H1 (cell line): ENCODE results near the gene N4BP3. TPM values are rescaled to one million over a fixed set of nuclear protein-coding genes. Genes with fewer than 3 reads are reported as not detected.

Experiments used
- CTCF ChIA-PET: fragments of 300-600 bp; sonication (Branson Sonifier 250); formaldehyde crosslinking; loops from one replicate; lab custom pipeline; 2021; ENCODE audit not compliant: partially characterized antibody; lab: Charles Lee
- POLR2A ChIA-PET: fragments of 300-600 bp; sonication (Branson Sonifier 250); formaldehyde crosslinking; loops from one replicate; lab custom pipeline; 2021; ENCODE audit warnings: inconsistent platforms; ENCODE audit not compliant: partially characterized antibody; lab: Charles Lee
- DNase-seq, 2 experiments: peaks; one replicate each; pipeline versions ENCODE4 v3.0.0 to v3.0.0-alpha.2; 2010 to 2022; ENCODE audit warnings: low spot score in 2 of 2, low read depth in 1 of 2, mixed read lengths in 1 of 2
- FAIRE-seq: peaks from 2 replicates; lab custom pipeline; 2011; peaks lifted over from hg19 to GRCh38; lab: Jason Lieb, UNC
- H2AFZ ChIP-seq: 2 replicates; pipeline ENCODE4 v1.8.1; 2012; ENCODE audit warnings: low read length, inconsistent platforms
- H2AK5ac ChIP-seq: 2 replicates; pipeline ENCODE4 v1.6.1; 2013; ENCODE audit warnings: low read depth, low read length
- H2BK120ac ChIP-seq: replicated peaks from 2 replicates; pipeline ENCODE3; 2013; ENCODE audit warnings: low read depth, low read length, inconsistent platforms
- H2BK12ac ChIP-seq: 2 replicates; pipeline ENCODE4 v1.6.1; 2013; ENCODE audit warnings: low read depth, low read length
- H2BK15ac ChIP-seq: 2 replicates; pipeline ENCODE4 v1.6.1; 2013; ENCODE audit warnings: low read length
- H2BK20ac ChIP-seq: 2 replicates; pipeline ENCODE4 v1.6.1; 2013; ENCODE audit warnings: low read length
- H2BK5ac ChIP-seq: 2 replicates; pipeline ENCODE4 v1.6.1; 2013; ENCODE audit warnings: low read depth, low read length
- H3K14ac ChIP-seq: 2 replicates; pipeline ENCODE4 v1.6.1; 2013; ENCODE audit warnings: inconsistent platforms; ENCODE audit not compliant: insufficient read length
- H3K18ac ChIP-seq: 2 replicates; pipeline ENCODE4 v1.6.1; 2013; ENCODE audit warnings: low read length; ENCODE audit errors: extremely low read depth
- H3K23ac ChIP-seq: 2 replicates; pipeline ENCODE4 v1.6.1; 2013; ENCODE audit warnings: inconsistent platforms; ENCODE audit not compliant: insufficient read length
- H3K23me2 ChIP-seq: 2 replicates; pipeline ENCODE4 v1.6.1; 2013; ENCODE audit warnings: low read depth, low read length
- H3K27ac ChIP-seq: 2 replicates; pipeline ENCODE4 v1.6.1; 2011; ENCODE audit warnings: low read depth, low read length, inconsistent platforms
- H3K27me3 ChIP-seq, 4 experiments: replicated peaks in 1 of 4; 1 replicate in 1 of 4; 2 replicates in 3 of 4; pipeline versions ENCODE4 v1.6.1 to v1.8.1; 2011 to 2013; ENCODE audit warnings: low read length in 3 of 4, mild to moderate bottlenecking in 3 of 4, inconsistent platforms in 2 of 4, mixed read lengths in 2 of 4, moderate library complexity in 1 of 4; ENCODE audit not compliant: control insufficient read depth in 3 of 4, insufficient read depth in 3 of 4; ENCODE audit errors: extremely low read depth in 1 of 4
- H3K36me3 ChIP-seq, 4 experiments: 2 replicates each; pipeline versions ENCODE4 v1.6.1 to v1.8.1; 2011 to 2013; ENCODE audit warnings: mild to moderate bottlenecking in 4 of 4, low read length in 3 of 4, moderate library complexity in 2 of 4, control low read depth in 1 of 4, inconsistent platforms in 1 of 4; ENCODE audit not compliant: insufficient read depth in 4 of 4, control insufficient read depth in 2 of 4
- H3K4ac ChIP-seq: replicated peaks from 2 replicates; pipeline ENCODE3; 2013; ENCODE audit warnings: low read length, low read depth, mixed read lengths, inconsistent platforms; ENCODE audit not compliant: insufficient read length
- H3K4me1 ChIP-seq, 4 experiments: replicated peaks in 1 of 4; 1 replicate in 1 of 4; 2 replicates in 3 of 4; pipeline versions ENCODE4 v1.6.1 to v1.8.1; 2011 to 2013; ENCODE audit warnings: low read length in 3 of 4, inconsistent platforms in 2 of 4, mixed read lengths in 1 of 4; ENCODE audit not compliant: insufficient read depth in 4 of 4, control insufficient read depth in 3 of 4
- H3K4me2 ChIP-seq, 2 experiments: 2 replicates each; pipeline versions ENCODE4 v1.6.1 to v1.8.1; 2011 to 2013; ENCODE audit warnings: low read depth in 2 of 2, low read length in 2 of 2, control low read depth in 1 of 2, inconsistent platforms in 1 of 2, mild to moderate bottlenecking in 1 of 2; ENCODE audit not compliant: insufficient read depth in 1 of 2
- H3K4me3 ChIP-seq, 4 experiments: fragments of 200-600, 300-600 bp in 1 of 4; sonication (generic), shearing (Covaris generic), sonication (Bioruptor Twin) in 1 of 4; 2 replicates each; pipeline versions ENCODE4 v1.5.1 to v1.8.1; 2011 to 2016; ENCODE audit warnings: low read length in 4 of 4, low read depth in 3 of 4, control low read depth in 2 of 4, inconsistent platforms in 2 of 4, mild to moderate bottlenecking in 2 of 4, mixed read lengths in 1 of 4, moderate library complexity in 1 of 4; ENCODE audit not compliant: insufficient read depth in 2 of 4; ENCODE audit errors: extremely low read depth in 1 of 4
- H3K56ac ChIP-seq: replicated peaks from 2 replicates; pipeline ENCODE3; 2013; ENCODE audit warnings: low read depth, mild to moderate bottlenecking, mixed read lengths, low read length, inconsistent platforms; ENCODE audit not compliant: insufficient read length
- H3K79me1 ChIP-seq: 2 replicates; pipeline ENCODE4 v1.6.1; 2013; ENCODE audit warnings: low read depth, low read length, control low read depth
- H3K79me2 ChIP-seq, 2 experiments: 2 replicates each; pipeline versions ENCODE4 v1.6.1 to v1.8.1; 2012 to 2013; ENCODE audit warnings: low read length in 2 of 2, mild to moderate bottlenecking in 2 of 2, inconsistent platforms in 1 of 2; ENCODE audit not compliant: insufficient read depth in 2 of 2, control insufficient read depth in 1 of 2
- H3K9ac ChIP-seq, 4 experiments: replicated peaks in 1 of 4; 1 replicate in 1 of 4; 2 replicates in 3 of 4; pipeline versions ENCODE4 v1.6.1 to v1.8.1; 2011 to 2013; ENCODE audit warnings: low read depth in 3 of 4, low read length in 3 of 4, control low read depth in 2 of 4, mild to moderate bottlenecking in 2 of 4, moderate library complexity in 2 of 4, inconsistent platforms in 1 of 4; ENCODE audit errors: extremely low read depth in 1 of 4
- H3K9me3 ChIP-seq, 2 experiments: 2 replicates each; pipeline versions ENCODE4 v1.6.1 to v1.8.1; 2012 to 2013; ENCODE audit warnings: mild to moderate bottlenecking in 2 of 2, moderate library complexity in 2 of 2, control low read depth in 1 of 2, inconsistent platforms in 1 of 2, low read depth in 1 of 2, low read length in 1 of 2, mixed read lengths in 1 of 2; ENCODE audit not compliant: insufficient read depth in 2 of 2
- H4K20me1 ChIP-seq, 2 experiments: replicated peaks in 1 of 2; 2 replicates each; pipeline versions ENCODE3 to v1.8.1; 2011 to 2013; ENCODE audit warnings: inconsistent platforms in 2 of 2, low read length in 2 of 2, mild to moderate bottlenecking in 1 of 2; ENCODE audit not compliant: insufficient read depth in 2 of 2, control insufficient read depth in 1 of 2
- H4K5ac ChIP-seq: 2 replicates; pipeline ENCODE4 v1.6.1; 2013; ENCODE audit warnings: low read length, low read depth, mixed read lengths, inconsistent platforms; ENCODE audit not compliant: insufficient read length
- H4K8ac ChIP-seq: 2 replicates; pipeline ENCODE4 v1.8.0; 2013; ENCODE audit warnings: mild to moderate bottlenecking, moderate library complexity, low read length, inconsistent platforms; ENCODE audit not compliant: insufficient read depth; ENCODE audit errors: extremely low read depth
- H4K91ac ChIP-seq: replicated peaks from 2 replicates; pipeline ENCODE3; 2013; ENCODE audit warnings: low read length, mixed read lengths, inconsistent platforms; ENCODE audit not compliant: insufficient read length
- KDM4A ChIP-seq: IDR thresholded peaks from one replicate; pipeline ENCODE4 v1.7.1; 2012; ENCODE audit warnings: low read depth, mild to moderate bottlenecking, moderate library complexity, low read length, inconsistent platforms; ENCODE audit not compliant: severe bottlenecking
- POLR2A ChIP-seq, 2 experiments: IDR thresholded peaks; 1 replicate in 1 of 2; 2 replicates in 1 of 2; pipeline ENCODE4 v1.6.1; 2011; ENCODE audit warnings: low read depth in 2 of 2, low read length in 2 of 2, mild to moderate bottlenecking in 2 of 2; ENCODE audit errors: control extremely low read depth in 1 of 2
- POLR2AphosphoS5 ChIP-seq: IDR thresholded peaks from 2 replicates; pipeline ENCODE4 v1.6.1; 2011; ENCODE audit warnings: low read depth, low read length
- TAF1 ChIP-seq: IDR thresholded peaks from 2 replicates; pipeline ENCODE4 v1.6.1; 2011; ENCODE audit warnings: mild to moderate bottlenecking, low read depth, low read length
- TAF7 ChIP-seq: optimal IDR thresholded peaks from 2 replicates; pipeline ENCODE3; 2011; ENCODE audit warnings: low read depth, mild to moderate bottlenecking, inconsistent platforms, low read length, moderate library complexity, borderline replicate concordance
- TEAD4 ChIP-seq: IDR thresholded peaks from 2 replicates; pipeline ENCODE4 v1.6.1; 2012; ENCODE audit warnings: low read depth, low read length, inconsistent platforms, mixed read lengths
- WGBS, 2 experiments: shearing (Covaris generic) in 1 of 2; methylation state at CpG; one replicate each; pipeline versions ENCODE4 v1.1.6 to v1.1.7; 2013 to 2015; ENCODE audit warnings: low lambda C conversion rate in 2 of 2, mixed read lengths in 2 of 2, inconsistent platforms in 1 of 2, low coverage in 1 of 2, missing lambda C conversion rate in 1 of 2; ENCODE audit not compliant: insufficient replicate concordance in 2 of 2, insufficient coverage in 1 of 2, insufficient read length in 1 of 2; ENCODE audit errors: extremely low coverage in 1 of 2, missing lambda C conversion rate in 1 of 2; 5-methylcytosine and 5-hydroxymethylcytosine counted together
- polyA plus RNA-seq, 7 experiments: library from polyadenylated mRNA; depleted of rRNA in 3 of 7; stranded (reverse) in 5 of 7; unstranded in 2 of 7; fragments of >200 nt in 5 of 7; fragments of 200-250 nt in 2 of 7; gene quantifications; 1 replicate in 5 of 7; 2 replicates in 1 of 7; 4 replicates in 1 of 7; pipeline versions ENCODE4 v1.2.1 to v1.2.3, GENCODE V29; 2011 to 2013; ENCODE audit warnings: missing spikeins in 2 of 7, mixed read lengths in 2 of 7
- total RNA-seq: library from RNA; stranded (reverse); fragmentation: NEBNext Ultra II Directional; extraction: Animal tissue kit (Norgen Biotek cat#: 25700); gene quantifications from 2 replicates; pipeline ENCODE4 v1.2.1, GENCODE V29; 2021

The N4BP3 gene
- total and polyA plus RNA-seq, 2 of the 8 experiments (the other 6 are each of a cell fraction or from before 2014, with no cell fraction given) = 13.1 to 39.2 TPM

DNA sequence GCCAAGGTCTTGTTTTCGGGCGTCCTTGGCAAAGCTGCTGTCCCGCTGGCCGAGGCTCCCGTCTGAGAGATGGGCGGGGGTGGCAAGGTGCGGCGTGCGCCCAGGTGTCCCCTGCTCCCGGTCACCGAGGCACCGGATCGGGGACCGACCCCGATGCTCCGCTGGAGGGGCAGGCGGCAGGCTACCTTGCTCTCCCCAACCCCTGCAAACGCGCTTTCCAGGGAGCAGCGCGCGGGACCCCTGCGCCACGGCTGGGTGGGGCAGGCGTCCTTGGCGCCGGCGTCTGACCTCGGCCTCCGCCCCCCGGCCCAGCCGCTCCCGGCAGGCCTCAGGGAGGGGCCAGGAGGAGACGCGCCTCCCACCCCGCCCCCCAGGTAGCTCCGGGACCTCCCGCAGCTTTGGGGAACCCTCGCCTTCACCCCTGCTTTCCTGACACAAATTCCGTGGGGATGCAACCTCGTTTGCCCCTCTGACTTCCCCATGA is 551 bp downstream of the N4BP3 start:
- POLR2A ChIA-PET = interaction anchor here (1.2 to 40.7 kb wide), 10 partner anchors 3 to 90 kb away, joined by 3 to 1250 read pairs (median 10); partner anchors contain the start of genes HNRNPAB, N4BP3, NHP2 and RMND5B
- WGBS, 2 experiments = 1% methylated on average over 14 of the region's 41 CpGs; no CpG with 5 or more reads in 1 of the 2 experiments

More for the DNA sequence above, 551 bp downstream of the N4BP3 start:
- Histone ChIP-seq H3K56ac (peak overlapping the region; percentile 87), H3K79me1 (peaks cover 20% of the 10 kb centered on the region), H2BK5ac (peak overlapping the region; percentile 95), H2AFZ (no peak overlapping the region), H3K9ac (peak overlapping the region in 3 of 4 experiments; percentile 69 to 81 (median 74); a peak in 5 of 7 replicates), H3K27ac (peak overlapping the region; percentile 54; the same call in 1 of the 2 replicates), H3K4ac (peak overlapping the region; percentile 80), H3K18ac (peak overlapping the region; percentile 99), H3K4me3 (peak overlapping the region; percentile 54 to 98 (median 82)), H2BK120ac (no peak overlapping the region), H4K91ac (peak overlapping the region; percentile 85), H2BK12ac (0 out of 2 replicates have a peak overlapping the region, but pooled peaks have one; percentile 92), H3K23ac (no peak overlapping the region), H3K79me2 (peaks cover 16 to 56% of the 10 kb centered on the region in 2 experiments; a peak in 3 of 4 replicates), H3K36me3 (no peaks in the 10 kb centered on the region), H2AK5ac (no peak overlapping the region; the same call in 1 of the 2 replicates), H4K5ac (peak overlapping the region; percentile 90), H3K9me3 (no peaks in the 10 kb centered on the region), H2BK15ac (no peak overlapping the region), H3K14ac (no peak overlapping the region), H2BK20ac (no peak overlapping the region), H3K23me2 (peaks cover 20% of the 10 kb centered on the region), H3K4me2 (peak overlapping the region; percentile 93 to 97), H4K20me1 (peaks cover 0 to 12% of the 10 kb centered on the region in 2 experiments), H3K27me3 (no peaks in the 10 kb centered on the region), H4K8ac (no peak overlapping the region), H3K4me1 (peaks cover 3 to 38% (median 32%) of the 10 kb centered on the region in 4 experiments)
- CTCF ChIA-PET = interaction anchor here (0.7 to 12.9 kb wide), 7 partner anchors 11 to 64 kb away, joined by 3 to 189 read pairs (median 4); partner anchors contain the start of gene RMND5B
- TF ChIP-seq KDM4A (peak; percentile 36), TAF1 (0 out of 2 replicates have a peak, but pooled peaks have one; percentile 2), TAF7 (no peak), POLR2A (IDR thresholded peaks at IDR 0.05; ENCODE audit: control extremely low read depth in 1 of 2, low read depth in 2 of 2, low read length in 2 of 2) (peak in 1 of 2 experiments; percentile 39; a peak in 1 of 3 replicates), TEAD4 (no peak), POLR2AphosphoS5 (0 out of 2 replicates have a peak, but pooled peaks have one; percentile 1)
- FAIRE-seq = no peak
- peak in 1 of 2 experiments; percentile 79 for DNase-seq
